GM12875 (cell line): ENCODE data around the gene ODF2.

Experiments
- H3K4me3 ChIP-seq: one replicate; pipeline ENCODE4 v1.5.1; 2011; ENCODE audit warnings: low read depth, low read length, control low read depth
- TF ChIP-seq, protein P1 (sequence below): IDR thresholded peaks from 2 replicates; pipeline ENCODE4 v1.5.1; 2011; ENCODE audit warnings: low read depth, mild to moderate bottlenecking, control low read depth, inconsistent platforms, low read length, moderate library complexity, borderline replicate concordance; ENCODE audit not compliant: insufficient read depth

Gene ODF2

GRCh38 chr9:128455849-128456612 lies at the start of gene ODF2:
TSS of gene ODF2 (plus strand) at chr9:128456006. CDS start at chr9:128456092, 86 bp downstream.
- TF ChIP-seq, protein P1, sequence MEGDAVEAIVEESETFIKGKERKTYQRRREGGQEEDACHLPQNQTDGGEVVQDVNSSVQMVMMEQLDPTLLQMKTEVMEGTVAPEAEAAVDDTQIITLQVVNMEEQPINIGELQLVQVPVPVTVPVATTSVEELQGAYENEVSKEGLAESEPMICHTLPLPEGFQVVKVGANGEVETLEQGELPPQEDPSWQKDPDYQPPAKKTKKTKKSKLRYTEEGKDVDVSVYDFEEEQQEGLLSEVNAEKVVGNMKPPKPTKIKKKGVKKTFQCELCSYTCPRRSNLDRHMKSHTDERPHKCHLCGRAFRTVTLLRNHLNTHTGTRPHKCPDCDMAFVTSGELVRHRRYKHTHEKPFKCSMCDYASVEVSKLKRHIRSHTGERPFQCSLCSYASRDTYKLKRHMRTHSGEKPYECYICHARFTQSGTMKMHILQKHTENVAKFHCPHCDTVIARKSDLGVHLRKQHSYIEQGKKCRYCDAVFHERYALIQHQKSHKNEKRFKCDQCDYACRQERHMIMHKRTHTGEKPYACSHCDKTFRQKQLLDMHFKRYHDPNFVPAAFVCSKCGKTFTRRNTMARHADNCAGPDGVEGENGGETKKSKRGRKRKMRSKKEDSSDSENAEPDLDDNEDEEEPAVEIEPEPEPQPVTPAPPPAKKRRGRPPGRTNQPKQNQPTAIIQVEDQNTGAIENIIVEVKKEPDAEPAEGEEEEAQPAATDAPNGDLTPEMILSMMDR = no peak
- peak within 1 kb of the TSS; percentile 91 for H3K4me3 ChIP-seq

GRCh38 chr9:128406848-128407391 lies 48.9 kb upstream of the ODF2 start:
- H3K4me3 ChIP-seq = no peak overlapping the region
- TF ChIP-seq, protein P1 = no peak

DNA sequence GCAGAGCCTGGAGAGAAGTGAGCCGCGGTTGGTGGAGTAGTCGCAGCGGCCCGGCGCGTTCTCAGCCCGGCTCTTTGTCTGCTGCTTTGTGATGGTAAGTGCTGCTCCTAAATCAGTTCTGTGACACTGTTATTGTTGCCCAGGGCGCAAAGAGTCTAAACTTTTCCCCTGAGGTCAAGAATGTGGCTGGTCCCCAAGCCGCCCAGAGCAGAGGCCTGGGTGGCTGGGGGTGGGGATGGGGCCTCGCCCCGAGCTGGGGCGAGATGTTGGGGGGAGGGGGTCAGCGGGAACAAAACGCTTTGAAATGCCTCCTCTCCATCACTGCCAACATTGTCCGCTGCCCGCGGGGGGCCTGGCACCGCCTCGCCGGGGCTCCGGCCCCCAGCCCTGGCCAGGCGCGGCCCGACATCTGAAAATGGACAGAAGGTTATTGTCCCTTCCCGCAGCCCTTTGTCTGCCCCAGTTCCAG lies 46.8 kb upstream of the ODF2 start:
- no peak overlapping the region for H3K4me3 ChIP-seq
- TF ChIP-seq, protein P1 = no peak

DNA sequence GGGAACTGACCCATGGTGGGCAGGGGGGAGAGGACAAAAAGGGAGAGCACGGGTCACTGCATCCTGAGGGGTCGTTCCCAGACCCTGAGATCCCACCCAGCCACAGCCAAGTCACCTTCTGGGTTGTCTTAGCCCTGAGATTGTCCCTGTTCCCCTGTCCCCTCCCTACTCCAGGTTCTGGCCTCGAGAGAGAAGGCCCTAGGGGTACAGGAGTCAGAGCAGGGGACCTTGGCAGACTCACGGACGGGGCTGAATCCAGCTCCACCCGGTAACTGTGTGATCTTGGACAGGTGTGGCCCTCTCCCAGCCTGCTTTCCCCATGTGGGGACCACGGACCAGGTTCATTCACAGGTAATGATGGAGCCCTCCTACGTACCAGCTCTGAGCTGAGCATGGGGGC lies 46.4 kb upstream of the ODF2 start:
- TF ChIP-seq, protein P1 = no peak
- H3K4me3 ChIP-seq = no peak overlapping the region

DNA sequence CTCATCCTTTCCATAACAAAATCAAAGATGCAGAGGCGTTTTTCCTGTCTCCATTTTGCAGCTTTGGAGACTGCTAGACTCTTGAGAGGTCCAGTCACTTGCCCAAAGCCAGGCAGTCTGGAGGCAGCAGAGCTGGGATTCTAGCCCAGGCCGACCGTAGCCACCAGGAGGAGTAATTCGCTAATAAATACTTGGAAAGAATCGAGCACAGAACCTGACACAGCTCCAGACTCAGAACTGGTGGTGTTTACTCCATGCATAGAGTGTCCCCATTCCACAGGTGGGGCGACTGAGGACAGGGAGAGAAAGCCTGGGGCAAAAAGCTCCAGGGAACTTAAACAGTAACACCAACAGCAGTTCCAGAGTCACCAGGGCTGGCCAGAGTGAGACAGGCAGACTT lies 45.8 kb upstream of the ODF2 start:
- no peak overlapping the region for H3K4me3 ChIP-seq
- TF ChIP-seq, protein P1 = no peak

DNA sequence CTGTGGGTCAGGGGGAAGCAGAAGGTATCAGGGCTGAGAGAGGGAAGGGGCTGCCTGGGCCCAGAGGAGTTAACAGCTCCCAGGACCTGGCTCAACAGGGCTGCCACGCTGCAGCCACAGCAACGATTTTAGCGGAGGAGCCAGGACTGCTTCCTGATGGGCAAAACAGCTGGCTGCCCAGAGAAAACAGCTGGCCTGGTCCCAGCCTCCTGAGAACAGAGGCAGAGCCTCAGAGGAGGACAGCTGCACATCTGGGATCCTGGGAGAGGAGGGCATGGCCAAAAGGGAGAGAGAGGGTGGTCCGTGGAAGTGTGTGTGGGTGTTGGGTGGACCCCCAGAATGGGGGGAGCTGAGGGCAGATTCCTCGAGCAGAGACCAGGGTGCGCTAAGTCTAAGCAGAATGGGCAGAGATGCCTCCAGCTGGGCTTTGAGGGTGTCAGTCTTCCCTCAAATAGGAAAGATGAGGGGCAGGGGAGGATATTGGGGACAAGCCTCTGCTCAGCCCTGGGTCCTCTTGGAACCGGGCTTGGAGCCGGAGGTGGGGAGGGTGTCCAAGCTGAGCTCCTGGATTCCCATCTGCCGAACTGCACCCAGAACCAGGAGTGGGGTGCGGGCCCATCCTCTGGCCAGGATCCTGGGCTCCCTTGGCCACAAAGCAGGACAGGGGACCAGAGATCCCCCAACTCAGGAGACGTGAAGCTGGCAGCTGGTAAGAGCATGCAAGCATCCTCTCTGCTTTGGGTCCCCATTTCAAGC lies 44.3 kb upstream of the ODF2 start:
- TF ChIP-seq, protein P1 = no peak
- H3K4me3 ChIP-seq = no peak overlapping the region
